ENCODE results near the gene IQCH. TPM values are rescaled to one million over a fixed set of nuclear protein-coding genes. Genes with fewer than 3 reads are reported as not detected.
A peak's percentile ranks its signal among the peaks of the same experiment; 100 is the strongest.

IQCH gene
- total and polyA plus RNA-seq, 2 donors (not counting 1 experiment from before 2014, with no cell fraction given) = 1.7 to 5.0 TPM

DNA sequence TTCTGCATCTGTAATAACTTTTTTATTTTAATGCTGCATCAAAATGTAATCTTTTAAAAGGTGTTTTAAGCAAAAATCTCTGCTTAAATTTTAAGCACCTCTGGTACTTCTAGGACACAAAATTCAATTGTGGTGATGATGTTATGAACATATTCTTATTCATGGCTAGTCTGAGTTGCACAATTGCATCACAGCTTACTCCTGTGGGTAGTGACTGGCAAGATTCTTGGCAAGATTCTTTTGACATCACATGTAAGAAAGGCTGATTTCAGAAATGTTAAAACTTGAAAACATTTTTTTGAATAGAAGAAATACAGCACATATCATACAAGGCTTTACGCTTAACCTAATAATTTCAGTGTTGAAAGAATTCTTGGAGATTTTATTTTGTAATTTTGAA lies 35.7 kb downstream of the IQCH start:
- Histone ChIP-seq H3K9me3 (ENCODE audit: control insufficient read depth, insufficient read depth, low read depth, low read length) (no peaks in the 10 kb centered on the region), H3K79me2 (ENCODE audit: control insufficient read depth, insufficient read depth, low read length) (no peaks in the 10 kb centered on the region), H3K4me2 (ENCODE audit: extremely low read depth, insufficient read depth, low read length) (no peak overlapping the region), H3K27me3 (ENCODE audit: control insufficient read depth, insufficient read depth, low read length) (no peaks in the 10 kb centered on the region), H3K9ac (ENCODE audit: insufficient read depth, low read length) (no peak overlapping the region), H3K36me3 (ENCODE audit: control insufficient read depth, insufficient read depth, low read length) (no peaks in the 10 kb centered on the region), H3K27ac (ENCODE audit: insufficient read depth, low read length) (no peak overlapping the region), H3K4me1 (ENCODE audit: control insufficient read depth, extremely low read depth, insufficient read depth, low read length) (no peaks in the 10 kb centered on the region), H3K4me3 (replicated peaks in 1 of 4; ENCODE audit: control extremely low read depth in 1 of 4, insufficient read depth in 1 of 4, low read depth in 3 of 4, low read length in 4 of 4) (no peak overlapping the region), H4K20me1 (ENCODE audit: control insufficient read depth, extremely low read depth, insufficient read depth, low read length) (no peaks in the 10 kb centered on the region), H2AFZ (ENCODE audit: low read length) (no peak overlapping the region)
- TF ChIP-seq, protein P1, sequence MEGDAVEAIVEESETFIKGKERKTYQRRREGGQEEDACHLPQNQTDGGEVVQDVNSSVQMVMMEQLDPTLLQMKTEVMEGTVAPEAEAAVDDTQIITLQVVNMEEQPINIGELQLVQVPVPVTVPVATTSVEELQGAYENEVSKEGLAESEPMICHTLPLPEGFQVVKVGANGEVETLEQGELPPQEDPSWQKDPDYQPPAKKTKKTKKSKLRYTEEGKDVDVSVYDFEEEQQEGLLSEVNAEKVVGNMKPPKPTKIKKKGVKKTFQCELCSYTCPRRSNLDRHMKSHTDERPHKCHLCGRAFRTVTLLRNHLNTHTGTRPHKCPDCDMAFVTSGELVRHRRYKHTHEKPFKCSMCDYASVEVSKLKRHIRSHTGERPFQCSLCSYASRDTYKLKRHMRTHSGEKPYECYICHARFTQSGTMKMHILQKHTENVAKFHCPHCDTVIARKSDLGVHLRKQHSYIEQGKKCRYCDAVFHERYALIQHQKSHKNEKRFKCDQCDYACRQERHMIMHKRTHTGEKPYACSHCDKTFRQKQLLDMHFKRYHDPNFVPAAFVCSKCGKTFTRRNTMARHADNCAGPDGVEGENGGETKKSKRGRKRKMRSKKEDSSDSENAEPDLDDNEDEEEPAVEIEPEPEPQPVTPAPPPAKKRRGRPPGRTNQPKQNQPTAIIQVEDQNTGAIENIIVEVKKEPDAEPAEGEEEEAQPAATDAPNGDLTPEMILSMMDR (conservative IDR thresholded peaks at IDR 0.05 in 1 of 2, IDR thresholded peaks at IDR 0.05 in 1 of 2; ENCODE audit: low read depth in 1 of 2, low read length in 2 of 2) = no peak
- TF ChIP-seq EZH2 (IDR thresholded peaks at IDR 0.05; ENCODE audit: low read length, missing control alignments) = no peak
- peak; percentile 4 to 34 for DNase-seq (ENCODE audit: low read depth in 2 of 2)

GRCh38 chr15:67296188-67296587 lies 41.6 kb downstream of the IQCH start:
- H3K36me3 ChIP-seq (ENCODE audit: control insufficient read depth, insufficient read depth, low read length) = no peaks in the 10 kb centered on the region
- no peaks in the 10 kb centered on the region for H3K9me3 ChIP-seq (ENCODE audit: control insufficient read depth, insufficient read depth, low read depth, low read length)
- no peaks in the 10 kb centered on the region for H3K4me1 ChIP-seq (ENCODE audit: control insufficient read depth, extremely low read depth, insufficient read depth, low read length)
- no peak overlapping the region for H3K9ac ChIP-seq (ENCODE audit: insufficient read depth, low read length)
- H3K27ac ChIP-seq (ENCODE audit: insufficient read depth, low read length) = no peak overlapping the region
- H3K4me2 ChIP-seq (ENCODE audit: extremely low read depth, insufficient read depth, low read length) = no peak overlapping the region
- no peaks in the 10 kb centered on the region for H3K27me3 ChIP-seq (ENCODE audit: control insufficient read depth, insufficient read depth, low read length)
- no peaks in the 10 kb centered on the region for H3K79me2 ChIP-seq (ENCODE audit: control insufficient read depth, insufficient read depth, low read length)
- no peaks in the 10 kb centered on the region for H4K20me1 ChIP-seq (ENCODE audit: control insufficient read depth, extremely low read depth, insufficient read depth, low read length)
- no peak for TF ChIP-seq EZH2 (IDR thresholded peaks at IDR 0.05; ENCODE audit: low read length, missing control alignments)
- TF ChIP-seq, protein P1 (conservative IDR thresholded peaks at IDR 0.05 in 1 of 2, IDR thresholded peaks at IDR 0.05 in 1 of 2; ENCODE audit: low read depth in 1 of 2, low read length in 2 of 2) = no peak
- no peak overlapping the region for H2AFZ ChIP-seq (ENCODE audit: low read length)
- DNase-seq (ENCODE audit: low read depth in 2 of 2) = no peak
- H3K4me3 ChIP-seq (replicated peaks in 1 of 4; ENCODE audit: control extremely low read depth in 1 of 4, insufficient read depth in 1 of 4, low read depth in 3 of 4, low read length in 4 of 4) = no peak overlapping the region

- TF ChIP-seq EZH2 (IDR thresholded peaks at IDR 0.05; ENCODE audit: low read length, missing control alignments) = no peak
- TF ChIP-seq, protein P1 (conservative IDR thresholded peaks at IDR 0.05 in 1 of 2, IDR thresholded peaks at IDR 0.05 in 1 of 2; ENCODE audit: low read depth in 1 of 2, low read length in 2 of 2) = no peak
- Histone ChIP-seq H3K27ac (ENCODE audit: insufficient read depth, low read length) (no peak overlapping the region), H3K36me3 (ENCODE audit: control insufficient read depth, insufficient read depth, low read length) (no peaks in the 10 kb centered on the region), H4K20me1 (ENCODE audit: control insufficient read depth, extremely low read depth, insufficient read depth, low read length) (no peaks in the 10 kb centered on the region), H3K9ac (ENCODE audit: insufficient read depth, low read length) (no peak overlapping the region), H3K79me2 (ENCODE audit: control insufficient read depth, insufficient read depth, low read length) (no peaks in the 10 kb centered on the region), H3K4me2 (ENCODE audit: extremely low read depth, insufficient read depth, low read length) (no peak overlapping the region), H3K4me1 (ENCODE audit: control insufficient read depth, extremely low read depth, insufficient read depth, low read length) (no peaks in the 10 kb centered on the region), H3K4me3 (replicated peaks in 1 of 4; ENCODE audit: control extremely low read depth in 1 of 4, insufficient read depth in 1 of 4, low read depth in 3 of 4, low read length in 4 of 4) (no peak overlapping the region), H3K9me3 (ENCODE audit: control insufficient read depth, insufficient read depth, low read depth, low read length) (no peaks in the 10 kb centered on the region), H3K27me3 (ENCODE audit: control insufficient read depth, insufficient read depth, low read length) (no peaks in the 10 kb centered on the region), H2AFZ (ENCODE audit: low read length) (no peak overlapping the region)
- DNase-seq (ENCODE audit: low read depth in 2 of 2) = no peak
These were observed 42.1 kb downstream of the IQCH start for GRCh38 chr15:67296684-67297083.
